GM21619 (cell line): ENCODE results near the gene PERP.
"Not testable (repeated sequence)": the region's sequence is repeated elsewhere in the genome, so short reads cannot be mapped to it uniquely, and the experiment has no call there.

Source experiments
- ATAC-seq: cut with Tn5 transposase; IDR thresholded peaks from one replicate; pipeline ENCODE4 v1.9.1; 2021; ENCODE audit not compliant: unreplicated experiment

Gene PERP

DNA sequence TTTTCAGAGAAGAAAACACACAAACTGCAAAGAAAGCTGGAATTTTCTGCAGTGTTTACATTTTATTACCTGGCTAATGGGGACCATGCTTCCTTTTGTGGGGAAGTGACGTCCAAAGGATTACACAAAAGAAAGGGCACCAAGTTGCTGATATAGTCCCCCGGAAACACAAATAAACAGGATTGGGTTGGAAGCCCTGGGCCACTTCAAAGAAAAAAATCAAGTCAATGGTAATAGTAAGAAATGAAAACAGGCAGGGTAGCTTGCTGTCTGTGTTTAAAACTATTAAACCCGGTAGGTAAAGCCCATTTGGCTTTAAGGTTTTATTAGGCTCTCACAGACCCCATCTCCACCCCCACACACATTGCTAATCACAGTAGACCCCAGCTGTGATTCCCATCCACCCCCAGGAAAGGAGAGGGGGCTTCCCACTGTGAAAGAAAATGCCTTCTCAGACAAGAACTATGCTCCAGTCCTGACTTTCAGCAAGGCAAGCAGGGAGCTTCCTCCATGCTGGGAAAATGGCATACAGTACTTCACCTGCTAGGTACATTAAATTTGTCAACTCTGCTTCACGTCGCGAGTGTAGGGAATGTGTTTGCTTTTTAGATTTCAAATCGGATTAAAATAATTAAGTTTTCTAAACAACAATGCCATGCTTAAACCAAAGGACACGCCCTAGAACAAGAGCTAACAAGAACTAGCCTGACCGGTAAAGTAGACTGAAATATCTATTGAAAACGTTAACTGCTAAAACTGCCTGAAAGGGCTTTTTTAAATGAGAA lies 1.1 kb downstream of the PERP start:
- ATAC-seq, result no peak

DNA sequence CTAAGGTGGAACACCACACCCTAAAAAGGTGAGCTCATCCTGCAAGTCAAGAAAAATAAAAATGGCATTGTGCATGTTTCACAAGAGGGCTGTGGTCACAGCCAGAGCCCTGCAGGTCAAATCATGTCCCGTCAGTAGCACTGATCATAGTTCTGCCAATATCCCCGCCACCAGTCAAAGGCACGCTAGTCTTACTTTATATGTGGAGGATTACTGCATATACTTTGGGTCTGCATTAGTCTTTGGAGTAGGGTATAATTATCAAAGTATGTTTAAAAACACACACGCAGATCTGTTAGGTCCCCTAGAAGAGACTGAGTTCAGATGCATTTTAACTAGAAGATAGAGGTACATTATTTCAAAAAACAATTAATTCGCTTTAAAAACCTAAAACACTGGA lies 1.8 kb downstream of the PERP start:
- no peak for ATAC-seq

DNA sequence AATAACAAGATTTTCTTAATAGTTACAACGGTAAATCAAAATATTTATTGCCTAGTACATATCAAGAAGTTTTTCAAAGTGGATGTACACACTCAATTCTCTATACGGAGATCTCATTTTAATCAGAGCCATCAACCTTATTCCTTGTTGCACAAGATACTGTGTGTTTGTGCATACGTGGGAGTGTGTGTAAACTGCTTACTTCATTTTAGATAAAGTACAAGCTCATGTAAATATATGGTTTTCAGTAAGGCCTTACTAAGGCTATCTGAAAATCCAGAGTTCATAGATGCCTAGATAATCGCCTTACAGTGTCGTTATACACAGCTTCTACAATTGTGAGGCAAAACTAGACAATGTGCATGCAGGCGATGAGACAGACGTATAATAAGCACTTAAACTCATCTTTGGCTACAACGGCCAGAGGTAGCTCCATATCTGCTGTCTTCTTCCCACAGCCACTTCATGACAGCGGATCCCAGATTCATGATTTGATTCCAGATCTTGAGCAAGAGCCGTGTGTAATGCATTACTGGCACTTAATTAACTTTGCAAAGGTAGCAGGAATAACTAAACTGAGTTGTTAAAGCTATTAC lies 2.5 kb downstream of the PERP start:
- no peak for ATAC-seq

DNA sequence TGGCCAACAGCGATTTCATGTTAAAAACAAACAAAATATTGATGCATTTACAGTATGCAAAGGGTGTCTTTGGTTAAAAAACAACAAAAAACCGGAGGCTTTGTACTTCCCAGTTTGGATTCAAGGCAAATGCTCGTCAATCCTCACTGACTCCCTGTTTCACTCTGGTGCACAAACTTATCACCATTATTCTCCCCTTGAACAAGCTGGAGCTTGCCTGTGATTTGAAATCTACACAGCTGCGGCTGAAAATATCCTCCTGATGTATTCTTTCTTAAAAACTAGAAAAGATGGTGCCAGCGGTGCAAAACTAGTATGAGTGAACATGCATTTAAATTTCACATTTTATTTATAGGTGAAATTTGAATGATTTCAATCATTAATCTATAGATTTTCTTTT lies 3.3 kb downstream of the PERP start:
- no peak for ATAC-seq

DNA sequence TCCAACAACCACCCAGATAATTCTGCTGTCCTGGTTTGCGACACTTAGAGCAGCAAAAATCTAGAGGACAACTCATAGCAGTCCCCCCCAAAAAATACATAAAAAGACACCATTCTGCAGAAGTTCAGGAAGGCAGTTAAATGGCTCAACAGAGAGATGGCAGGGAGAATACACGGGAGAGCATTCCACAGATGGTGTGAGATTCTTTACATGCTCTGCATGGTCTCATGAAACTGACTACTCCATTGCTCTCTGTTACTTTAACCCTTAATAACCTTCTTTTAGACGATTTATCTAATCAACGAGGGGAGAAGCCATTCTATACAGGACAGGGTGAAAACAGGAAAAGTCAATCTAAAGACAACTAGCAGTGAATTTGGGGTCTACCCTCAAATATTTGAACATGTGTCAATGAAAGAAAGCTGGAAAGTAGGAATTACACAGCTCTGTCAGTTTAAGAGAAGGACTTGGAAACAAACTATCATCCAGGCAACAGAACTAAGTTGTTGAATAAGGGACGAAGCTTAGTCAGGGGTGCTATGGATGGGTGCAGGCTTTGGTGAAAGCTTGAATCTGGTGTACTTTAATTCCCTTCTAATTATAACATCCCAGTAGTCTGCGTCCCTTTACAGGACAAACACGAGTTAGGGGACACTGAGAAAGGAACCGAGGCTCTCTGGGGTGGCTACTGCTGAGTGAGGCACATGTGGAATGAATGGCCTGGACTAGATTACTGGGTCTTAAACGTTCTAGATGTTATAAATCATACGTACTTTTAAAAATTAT lies 5.1 kb downstream of the PERP start:
- ATAC-seq, result no peak

DNA sequence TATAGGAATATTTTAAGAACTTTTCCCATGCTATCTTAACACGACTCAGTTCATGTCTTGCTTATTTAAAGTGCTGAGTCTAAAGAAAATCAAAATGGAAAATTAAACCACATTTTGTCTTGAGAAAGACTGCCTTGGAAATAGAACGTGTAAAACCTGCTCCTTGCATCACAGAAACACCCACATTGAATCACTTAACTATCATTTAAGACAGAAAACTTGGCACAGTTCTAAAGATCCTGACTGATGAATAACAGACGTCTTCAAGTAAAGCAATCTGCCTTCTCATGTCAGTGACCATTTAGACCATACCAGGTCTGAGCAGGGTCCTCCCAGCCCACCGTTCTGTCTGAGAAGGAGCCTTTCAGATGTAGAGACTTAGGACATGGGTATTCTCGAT lies 7.4 kb downstream of the PERP start:
- ATAC-seq, result no peak

DNA sequence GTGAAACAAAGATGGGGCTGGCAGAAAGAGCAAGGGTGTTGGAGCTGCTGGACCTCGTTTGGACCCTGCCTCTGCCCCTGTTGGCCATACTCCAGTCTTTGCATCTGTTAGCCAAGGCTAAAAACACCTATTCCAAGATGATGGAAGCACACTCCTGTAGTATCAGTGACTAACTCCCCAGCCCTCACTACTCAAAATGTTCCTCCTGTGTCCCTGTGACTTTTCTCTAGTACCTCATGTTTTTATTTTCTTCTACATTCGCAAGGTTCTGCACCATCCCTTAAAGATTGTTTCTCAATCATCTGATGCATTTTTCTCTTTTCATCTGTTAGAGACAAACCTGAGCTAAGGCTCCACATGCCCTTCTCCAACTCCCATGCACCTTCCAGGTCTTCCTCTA lies 8.9 kb downstream of the PERP start:
- no peak for ATAC-seq

DNA sequence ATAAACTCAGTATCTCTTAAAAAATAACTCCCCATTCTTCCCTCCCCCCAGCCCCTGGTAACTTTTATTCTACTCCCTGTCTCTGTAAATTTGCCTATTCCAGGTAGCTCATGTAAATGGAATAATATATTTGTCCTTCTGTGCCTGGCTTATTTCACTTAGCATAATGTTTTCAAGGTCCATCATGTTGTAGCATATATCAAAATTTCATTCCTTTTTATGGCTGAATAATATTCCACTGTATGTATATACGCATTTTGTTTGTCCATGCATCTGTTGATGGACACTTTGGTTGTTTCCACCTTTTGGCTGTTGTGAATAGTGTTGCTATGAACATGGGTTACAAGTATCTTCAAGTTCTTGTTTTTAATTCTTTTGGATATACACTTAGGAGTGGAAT lies 13.0 kb downstream of the PERP start:
- ATAC-seq, result no peak

DNA sequence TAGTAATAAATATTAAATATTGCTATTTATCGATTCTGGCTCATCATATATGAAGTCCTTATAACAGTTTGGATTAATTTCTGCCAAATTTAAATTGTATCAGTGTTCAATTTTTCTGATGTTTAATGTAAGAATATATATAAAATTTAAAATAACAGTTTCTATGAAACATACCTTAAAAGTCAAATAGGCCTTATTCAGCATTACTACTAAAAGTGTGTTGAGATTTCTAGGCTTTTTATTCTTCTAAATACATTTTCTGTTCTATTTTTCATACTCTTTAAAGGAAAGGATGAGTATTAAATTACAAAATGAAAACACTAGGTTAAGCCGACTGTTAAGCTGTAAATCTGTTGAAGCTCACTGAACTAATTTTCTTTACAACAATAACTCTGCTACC lies 13.6 kb downstream of the PERP start:
- no peak for ATAC-seq

DNA sequence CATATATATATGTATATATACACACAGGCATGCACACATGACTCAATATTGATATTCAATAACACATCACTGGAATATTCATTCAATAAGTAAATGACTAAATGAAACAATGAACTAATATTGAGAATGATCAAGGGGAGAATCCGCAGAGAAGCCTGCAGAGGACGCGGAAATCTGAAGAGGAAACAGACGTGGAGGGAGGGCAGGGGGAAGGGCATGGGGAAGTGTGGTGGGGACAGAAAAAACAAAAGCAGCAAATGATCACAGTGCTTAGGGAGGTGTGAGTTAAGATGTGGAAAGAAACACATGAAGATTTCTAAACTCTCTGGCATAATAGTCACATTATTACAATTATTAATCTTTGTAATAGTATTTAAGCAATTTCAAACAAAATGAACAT lies 14.5 kb downstream of the PERP start:
- ATAC-seq, result no peak

DNA sequence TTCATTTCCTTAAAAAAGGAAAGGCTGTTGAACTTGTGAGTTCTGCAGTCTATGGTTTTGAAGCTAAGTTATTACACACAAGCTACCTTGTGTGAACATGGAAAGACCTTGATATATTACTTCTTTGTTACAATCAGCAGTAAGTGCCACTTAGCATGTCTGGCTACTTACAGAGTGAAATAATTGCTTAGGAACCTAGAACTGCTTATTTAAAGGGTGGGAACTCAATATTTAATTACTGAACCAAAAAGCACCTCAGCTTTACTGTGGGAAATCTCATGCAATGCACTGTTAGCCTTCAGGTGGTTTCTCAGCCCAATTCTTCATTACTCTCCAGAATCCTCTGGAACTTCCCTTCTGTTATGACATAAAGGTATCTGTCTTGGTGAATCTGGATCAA lies 17.9 kb downstream of the PERP start:
- no peak for ATAC-seq

DNA sequence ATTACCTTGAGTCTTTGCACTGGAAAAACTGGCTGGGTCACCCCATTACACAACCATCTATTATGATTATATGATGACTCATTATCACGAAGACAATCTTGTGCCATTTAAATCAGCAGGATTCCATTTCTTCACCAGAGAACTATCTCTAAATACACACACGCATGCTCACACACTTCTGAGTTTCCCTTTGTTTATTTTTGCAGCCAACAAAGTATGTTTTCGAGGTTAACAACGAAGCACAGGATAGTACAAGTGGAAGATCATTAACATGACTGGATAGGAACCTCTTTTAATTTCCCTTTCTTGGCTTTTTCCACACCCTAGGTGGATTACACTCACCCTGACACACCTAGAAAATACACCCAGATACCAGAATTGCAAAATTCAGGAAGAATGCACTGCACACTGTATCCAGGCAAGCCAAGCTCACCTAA lies 18.9 kb downstream of the PERP start:
- no peak for ATAC-seq

DNA sequence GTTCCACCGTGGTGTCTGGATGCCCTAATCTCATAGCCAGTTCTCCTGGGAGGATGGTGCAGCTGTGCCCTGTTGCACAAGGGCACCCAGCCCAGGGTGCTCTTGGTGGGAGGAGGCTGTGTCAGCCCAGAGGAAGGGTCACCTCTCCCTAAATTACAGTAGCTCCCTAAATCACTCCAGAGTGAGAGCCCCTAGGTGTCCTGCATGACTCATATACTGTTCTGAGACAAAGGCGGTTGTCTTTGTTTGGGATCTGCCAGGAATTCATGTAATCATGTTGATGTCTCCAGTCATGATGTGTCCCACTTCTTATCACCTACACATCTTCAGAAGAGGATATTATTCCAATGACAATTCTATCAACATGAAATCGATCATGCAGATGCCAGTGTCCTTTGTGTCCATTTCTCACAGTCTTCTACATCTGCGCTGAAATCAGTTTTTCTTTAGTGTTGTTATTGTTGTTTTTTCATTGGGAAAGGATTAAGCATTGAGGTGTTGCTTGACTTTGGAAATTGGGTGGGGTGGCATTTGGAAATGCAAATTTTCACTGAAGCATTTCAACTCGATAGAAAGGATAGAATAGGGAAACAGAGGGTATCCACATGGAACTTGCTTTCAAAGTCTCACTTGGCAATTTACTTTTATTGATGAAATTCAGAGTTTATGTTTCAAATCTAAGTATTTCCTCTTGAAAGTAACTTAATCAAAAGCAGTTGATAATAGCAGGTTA lies 19.5 kb downstream of the PERP start:
- ATAC-seq, result no peak

DNA sequence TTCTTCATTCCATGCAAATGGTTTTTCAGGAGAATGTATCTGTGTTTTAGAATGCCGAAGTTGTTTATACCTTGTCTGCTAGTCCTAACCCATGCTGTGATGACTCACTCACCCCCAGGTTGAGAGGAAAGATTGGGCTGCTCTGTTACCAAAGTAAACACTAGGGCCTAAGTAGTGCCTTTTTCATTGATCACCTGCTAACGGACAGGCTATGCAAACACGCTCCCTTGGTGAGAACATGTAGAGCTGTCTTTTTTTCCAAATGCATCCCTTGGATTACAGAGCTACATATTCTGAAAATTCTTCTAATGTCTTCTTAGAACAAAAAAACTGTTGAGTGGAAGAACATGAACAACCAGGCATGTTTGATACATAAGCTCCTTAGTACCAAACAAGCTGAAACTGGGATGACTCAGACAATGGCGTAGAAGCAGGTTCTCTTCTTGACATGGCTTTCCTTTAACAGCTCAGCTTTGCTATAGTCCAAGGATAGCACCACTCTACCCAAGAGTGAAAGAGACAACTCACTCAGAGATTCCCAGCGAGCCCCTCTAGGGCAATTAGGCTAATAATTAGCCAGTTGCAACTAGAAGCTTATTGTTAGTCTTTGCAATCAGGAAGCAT lies 20.5 kb downstream of the PERP start:
- ATAC-seq, result peak; percentile 50

DNA sequence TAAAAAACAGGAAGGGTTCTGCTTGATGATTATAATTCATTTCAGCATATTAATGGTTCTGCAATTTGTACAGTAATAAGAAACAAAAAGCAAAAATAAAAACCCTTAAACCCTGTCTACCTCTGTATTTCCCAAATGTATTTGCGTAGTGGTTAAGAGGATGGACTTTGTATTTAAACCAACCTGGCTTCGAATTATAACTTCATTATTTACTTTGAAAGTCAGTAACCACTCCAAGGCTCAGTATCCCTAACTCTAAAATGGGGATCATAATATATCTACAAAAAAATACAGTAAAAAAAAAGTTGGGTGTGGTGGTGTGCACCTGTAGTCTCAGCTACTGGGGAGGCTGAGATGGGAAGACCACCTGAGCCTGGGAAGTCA lies 21.4 kb downstream of the PERP start:
- ATAC-seq, result no peak

DNA sequence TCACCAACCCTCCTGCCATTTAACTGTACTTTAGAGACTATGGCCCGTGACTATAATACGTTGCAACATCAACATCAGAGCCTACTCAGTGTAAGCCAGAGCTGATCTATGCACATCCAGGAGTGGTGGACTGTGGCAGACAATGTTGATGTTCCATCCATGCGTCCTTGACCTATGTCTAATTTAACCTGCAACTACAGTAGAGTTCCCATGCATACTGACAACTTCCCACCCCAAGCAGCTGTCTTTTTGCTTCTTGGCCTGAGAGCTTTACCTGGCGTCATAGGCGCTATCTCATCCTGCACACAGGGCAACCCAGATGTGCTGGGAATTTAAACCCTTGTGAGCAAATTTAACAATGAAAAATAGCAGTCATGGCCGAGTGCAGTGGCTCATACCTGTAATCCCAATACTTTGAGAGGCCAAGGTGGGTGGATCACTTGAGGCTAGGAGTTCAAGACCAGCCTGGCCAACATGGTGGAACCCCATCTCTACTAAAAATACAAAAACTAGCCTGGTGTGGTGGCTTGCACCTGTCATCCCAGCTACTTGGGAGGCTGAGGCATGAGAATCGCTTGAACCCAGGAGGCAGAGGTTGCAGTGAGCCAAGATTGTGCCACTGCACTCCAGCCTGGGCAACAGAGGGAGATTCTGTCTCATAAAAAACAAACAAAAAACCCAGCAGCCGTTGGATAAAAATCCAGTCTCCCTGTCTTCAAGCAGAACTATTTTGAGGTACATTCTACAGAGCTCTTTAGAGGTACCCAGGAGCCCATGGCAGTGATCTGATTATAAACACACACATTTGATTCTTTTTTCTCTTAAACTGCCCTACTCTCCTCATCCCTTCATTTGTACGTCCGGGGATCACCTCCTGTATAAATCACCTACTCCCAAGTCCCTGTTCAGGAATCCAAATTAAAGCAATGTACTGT lies 22.0 kb downstream of the PERP start:
- ATAC-seq, result no peak

DNA sequence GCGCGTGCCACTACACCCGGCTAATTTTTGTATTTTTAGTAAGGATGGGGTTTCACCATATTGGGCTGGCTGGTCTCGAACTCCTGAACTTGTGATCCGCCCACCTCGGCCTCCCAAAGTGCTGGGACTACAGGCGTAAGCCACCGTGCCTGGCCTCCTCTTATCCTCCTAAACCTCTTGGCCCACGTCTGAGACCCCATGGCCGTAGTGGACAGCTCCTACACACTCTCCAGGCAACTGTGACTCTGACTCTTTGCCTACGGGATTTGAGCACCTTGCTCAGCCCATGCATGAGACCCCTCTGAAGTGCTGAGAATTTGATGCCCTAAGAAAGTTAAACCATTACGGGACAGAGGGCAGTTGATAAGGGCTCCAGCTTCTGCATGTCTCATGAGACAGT lies 25.0 kb downstream of the PERP start:
- no peak for ATAC-seq

DNA sequence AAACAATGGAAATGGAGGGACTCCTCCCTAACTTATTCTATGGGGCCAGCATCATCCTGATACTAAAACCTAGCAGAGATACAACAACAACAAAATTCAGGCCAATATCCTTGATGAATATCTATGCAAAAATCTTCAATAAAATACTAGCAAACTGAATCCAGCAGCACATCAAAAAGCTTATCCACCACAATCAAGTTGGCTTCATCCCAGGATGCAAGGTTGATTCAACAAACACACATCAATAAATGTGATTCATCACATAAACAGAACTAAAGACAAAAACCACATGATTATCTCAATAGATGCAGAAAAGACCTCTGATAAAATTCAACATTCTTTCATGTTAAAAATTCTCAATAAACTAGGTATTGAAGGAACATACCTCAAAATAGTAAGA lies 27.7 kb downstream of the PERP start:
- not testable (repeated sequence) for ATAC-seq

DNA sequence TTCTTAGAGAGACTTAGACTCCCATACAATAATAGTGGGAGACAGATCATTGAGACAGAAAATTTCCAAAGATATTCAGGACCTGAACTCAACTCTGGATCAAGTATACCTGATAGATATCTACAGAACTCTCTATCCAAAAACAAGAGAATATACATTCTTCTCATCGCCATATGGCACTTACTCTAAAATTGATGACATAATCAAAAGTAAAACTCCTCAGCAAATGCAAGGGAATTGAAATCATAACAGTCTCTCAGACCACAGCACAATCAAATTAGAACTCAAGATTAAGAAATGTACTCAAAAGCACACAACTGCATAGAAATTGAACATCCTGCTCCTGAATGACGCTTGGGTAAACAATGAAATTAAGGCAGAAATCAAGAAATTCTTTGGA lies 28.7 kb downstream of the PERP start:
- no peak for ATAC-seq

DNA sequence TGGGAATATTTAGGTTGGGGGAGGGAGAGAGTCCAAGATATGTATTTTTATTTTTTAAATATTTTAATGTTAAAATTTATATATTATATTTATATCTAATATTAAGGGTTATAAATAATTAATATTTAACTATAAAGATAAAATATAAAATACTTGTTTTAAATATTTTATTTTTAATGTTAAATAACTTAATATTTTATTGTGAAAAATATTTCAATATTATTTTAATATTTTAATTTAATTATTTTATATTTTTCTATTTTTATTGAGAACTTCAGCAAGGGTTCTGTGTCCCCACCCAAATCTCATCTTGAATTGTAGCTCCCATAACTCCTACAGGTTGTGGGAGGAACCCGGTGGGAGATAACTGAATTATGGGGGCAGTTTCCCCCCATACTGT lies 34.0 kb downstream of the PERP start:
- no peak for ATAC-seq
